Body of pancreas (tissue), 4 donors: Measurements from ENCODE around the gene ACADSB. TPM values are rescaled to one million over a fixed set of nuclear protein-coding genes. Genes with fewer than 3 reads are reported as not detected.

Source experiments
- ATAC-seq: fragments of 150-250 bp; one replicate; pipeline ENCODE4 v1.9.1; 2016
- DNase-seq, 4 donors: peaks; one replicate each; pipeline ENCODE4 v3.0.0-alpha.2; 2019
- H3K27ac ChIP-seq, 4 donors: fragments of 200-600 bp; sonication (generic); 1 replicate in 3 of 4; 2 replicates in 1 of 4; pipeline versions ENCODE4 v1.5.1 to v1.6.1; 2016 to 2019; ENCODE audit warnings: mild to moderate bottlenecking in 1 of 4, mixed read lengths in 1 of 4, moderate library complexity in 1 of 4
- H3K27me3 ChIP-seq, 2 donors: fragments of 200-600 bp; sonication (generic); one replicate each; pipeline ENCODE4 v1.6.0; 2016; ENCODE audit warnings: mild to moderate bottlenecking in 1 of 2
- H3K36me3 ChIP-seq, 2 donors: fragments of 200-600 bp; sonication (generic); replicated peaks in 1 of 2; 2 replicates each; pipeline ENCODE4 v1.5.1; 2016; ENCODE audit warnings: low read depth in 2 of 2; ENCODE audit not compliant: insufficient read depth in 1 of 2
- H3K4me1 ChIP-seq: fragments of 200-600 bp; sonication (generic); one replicate; pipeline ENCODE4 v1.6.0; 2016
- H3K4me3 ChIP-seq, 2 donors: fragments of 200-600 bp; sonication (generic); 1 replicate in 1 of 2; 2 replicates in 1 of 2; pipeline ENCODE4 v1.5.1; 2016 to 2019
- H3K9me3 ChIP-seq, 3 donors: fragments of 200-600 bp; sonication (generic); 1 replicate in 2 of 3; 2 replicates in 1 of 3; pipeline ENCODE4 v1.5.1; 2016
- POLR2A ChIP-seq, 3 donors: fragments of 450-650 bp; IDR thresholded peaks; one replicate each; pipeline ENCODE4 v1.6.1; 2016; ENCODE audit warnings: antibody characterized with exemption in 3 of 3, mild to moderate bottlenecking in 2 of 3
- WGBS, 2 donors: methylation state at CpG; one replicate each; pipeline ENCODE4 v1.1.5; 2017; 5-methylcytosine and 5-hydroxymethylcytosine counted together
- intact Hi-C: fragments of 100-400 bp; cut with DNase I; formaldehyde crosslinking; loops from one replicate; pipeline ENCODE4 v1.15.1; 2023
- total RNA-seq, 2 donors: library from RNA; depleted of rRNA; stranded (reverse); fragments of >200 nt; gene quantifications; one replicate each; pipeline ENCODE4 v1.1.0, GENCODE V29; 2016
- TF ChIP-seq, protein P1 (sequence below), 7 experiments: fragments of 450-650 bp in 4 of 7; fragments of 200-600 bp in 3 of 7; sonication (generic) in 3 of 7; IDR thresholded peaks; one replicate each; pipeline ENCODE4 v1.5.1; 2016 to 2019; ENCODE audit warnings: antibody characterized with exemption in 7 of 7

Gene ACADSB
- total RNA-seq, 2 donors from 2014 or later = 13.8 to 21.8 TPM

DNA sequence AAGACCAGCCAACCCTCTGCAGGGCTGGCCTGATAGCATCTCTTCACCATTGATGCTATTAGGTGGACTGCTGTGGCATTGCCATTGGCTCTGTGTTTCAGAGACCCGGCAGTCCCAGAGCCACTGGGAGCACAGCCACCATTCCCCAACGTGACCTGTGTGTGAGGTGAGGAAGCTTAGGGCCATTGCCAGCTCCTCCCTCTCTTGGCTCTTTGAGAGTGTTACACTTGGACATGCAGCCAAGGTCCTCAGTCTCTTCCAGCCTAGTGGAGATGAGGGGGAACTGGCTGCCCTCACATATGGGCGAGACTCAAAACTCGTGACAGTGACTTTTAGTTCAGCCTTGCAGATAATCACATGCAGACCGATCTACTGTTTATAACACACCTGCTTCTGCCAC is 87.6 kb downstream of the ACADSB start:
- intact Hi-C loops = no loop called here
- Histone ChIP-seq H3K4me3 (no peak overlapping the region), H3K9me3 (no peaks in the 10 kb centered on the region), H3K4me1 (no peaks in the 10 kb centered on the region), H3K27ac (no peak overlapping the region), H3K27me3 (peaks cover 0 to 7% of the 10 kb centered on the region in 2 donors), H3K36me3 (no peaks in the 10 kb centered on the region)
- WGBS, 2 donors = 60 to 68% methylated on average over 4 to 5 of the region's 5 CpGs
- DNase-seq = no peak
- TF ChIP-seq, protein P1, sequence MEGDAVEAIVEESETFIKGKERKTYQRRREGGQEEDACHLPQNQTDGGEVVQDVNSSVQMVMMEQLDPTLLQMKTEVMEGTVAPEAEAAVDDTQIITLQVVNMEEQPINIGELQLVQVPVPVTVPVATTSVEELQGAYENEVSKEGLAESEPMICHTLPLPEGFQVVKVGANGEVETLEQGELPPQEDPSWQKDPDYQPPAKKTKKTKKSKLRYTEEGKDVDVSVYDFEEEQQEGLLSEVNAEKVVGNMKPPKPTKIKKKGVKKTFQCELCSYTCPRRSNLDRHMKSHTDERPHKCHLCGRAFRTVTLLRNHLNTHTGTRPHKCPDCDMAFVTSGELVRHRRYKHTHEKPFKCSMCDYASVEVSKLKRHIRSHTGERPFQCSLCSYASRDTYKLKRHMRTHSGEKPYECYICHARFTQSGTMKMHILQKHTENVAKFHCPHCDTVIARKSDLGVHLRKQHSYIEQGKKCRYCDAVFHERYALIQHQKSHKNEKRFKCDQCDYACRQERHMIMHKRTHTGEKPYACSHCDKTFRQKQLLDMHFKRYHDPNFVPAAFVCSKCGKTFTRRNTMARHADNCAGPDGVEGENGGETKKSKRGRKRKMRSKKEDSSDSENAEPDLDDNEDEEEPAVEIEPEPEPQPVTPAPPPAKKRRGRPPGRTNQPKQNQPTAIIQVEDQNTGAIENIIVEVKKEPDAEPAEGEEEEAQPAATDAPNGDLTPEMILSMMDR (IDR thresholded peaks at IDR 0.05) = no peak
- no peak for TF ChIP-seq POLR2A (IDR thresholded peaks at IDR 0.05)
- ATAC-seq = no peak

DNA sequence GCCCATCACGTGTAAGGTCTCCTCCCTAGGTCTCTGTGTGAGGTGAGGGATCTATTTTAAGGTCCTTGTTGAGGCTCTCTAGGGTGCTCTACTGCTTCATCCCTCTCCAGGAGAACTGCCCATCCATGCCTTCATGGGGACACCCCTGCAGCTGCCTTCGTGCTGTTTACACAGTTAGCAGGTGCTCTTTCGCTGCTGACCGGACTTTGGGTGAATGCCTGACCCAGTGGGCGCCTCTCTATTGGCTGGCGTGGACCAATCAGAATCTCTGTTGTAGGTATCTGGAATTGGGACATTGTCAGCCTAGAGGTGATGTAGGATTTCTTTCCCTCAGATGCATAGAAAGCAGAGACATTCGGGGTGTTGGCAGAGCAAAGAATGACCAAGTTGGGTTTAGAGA is 88.2 kb downstream of the ACADSB start:
- WGBS, 2 donors = 56 to 62% methylated on average over 7 of the region's 7 CpGs
- no peak for ATAC-seq
- Histone ChIP-seq H3K36me3 (no peaks in the 10 kb centered on the region), H3K4me1 (no peaks in the 10 kb centered on the region), H3K27me3 (peaks cover 0 to 7% of the 10 kb centered on the region in 2 donors), H3K27ac (no peak overlapping the region), H3K9me3 (no peaks in the 10 kb centered on the region), H3K4me3 (no peak overlapping the region)
- intact Hi-C loops = no loop called here
- no peak for TF ChIP-seq POLR2A (IDR thresholded peaks at IDR 0.05)
- TF ChIP-seq, protein P1 (IDR thresholded peaks at IDR 0.05) = no peak
- no peak for DNase-seq

DNA sequence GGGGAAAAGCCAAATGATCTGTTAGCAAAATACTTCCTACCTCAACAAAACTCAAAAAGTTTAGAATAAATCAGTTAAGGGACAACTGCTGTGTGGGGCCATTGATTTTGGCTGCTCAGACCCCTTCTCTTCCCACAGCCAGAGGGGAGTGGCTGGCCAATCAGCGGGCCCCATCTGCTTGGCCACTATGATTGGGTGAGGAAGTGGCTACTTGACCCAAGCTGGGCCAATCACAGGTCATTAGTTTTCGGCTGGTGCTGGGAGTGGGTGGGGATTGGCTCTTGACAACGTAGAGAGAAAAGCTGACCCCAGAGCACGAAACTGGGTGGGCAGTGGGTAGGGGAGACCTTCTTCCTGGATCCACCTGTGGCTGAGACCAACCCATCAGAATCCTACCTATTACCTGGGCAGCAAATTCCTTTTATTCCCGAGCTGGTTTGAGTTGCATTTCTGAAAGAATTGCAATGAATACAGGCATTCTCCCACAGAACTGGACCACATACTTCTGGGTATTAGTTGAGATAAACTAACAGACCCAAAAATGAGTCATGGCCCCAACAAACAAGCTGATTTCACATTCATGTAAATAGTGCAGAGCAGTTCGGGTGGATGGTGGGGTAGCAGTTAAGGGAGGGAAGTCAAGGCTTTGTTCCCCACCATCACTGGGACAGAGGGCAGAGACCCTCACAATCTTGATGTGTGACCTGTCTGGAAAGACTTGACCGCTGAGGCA is 91.4 kb downstream of the ACADSB start:
- H3K27me3 ChIP-seq = peaks cover 0 to 7% of the 10 kb centered on the region in 2 donors
- H3K27ac ChIP-seq = no peak overlapping the region
- TF ChIP-seq POLR2A (IDR thresholded peaks at IDR 0.05) = no peak
- TF ChIP-seq, protein P1 (IDR thresholded peaks at IDR 0.05) = no peak
- no peak overlapping the region for H3K4me3 ChIP-seq
- H3K9me3 ChIP-seq = no peaks in the 10 kb centered on the region
- DNase-seq (no peak), ATAC-seq (no peak)
- H3K36me3 ChIP-seq = no peaks in the 10 kb centered on the region
- intact Hi-C loops = no loop called here
- H3K4me1 ChIP-seq = no peaks in the 10 kb centered on the region
- 71 to 72% methylated on average over 7 of the region's 7 CpGs for WGBS, 2 donors

DNA sequence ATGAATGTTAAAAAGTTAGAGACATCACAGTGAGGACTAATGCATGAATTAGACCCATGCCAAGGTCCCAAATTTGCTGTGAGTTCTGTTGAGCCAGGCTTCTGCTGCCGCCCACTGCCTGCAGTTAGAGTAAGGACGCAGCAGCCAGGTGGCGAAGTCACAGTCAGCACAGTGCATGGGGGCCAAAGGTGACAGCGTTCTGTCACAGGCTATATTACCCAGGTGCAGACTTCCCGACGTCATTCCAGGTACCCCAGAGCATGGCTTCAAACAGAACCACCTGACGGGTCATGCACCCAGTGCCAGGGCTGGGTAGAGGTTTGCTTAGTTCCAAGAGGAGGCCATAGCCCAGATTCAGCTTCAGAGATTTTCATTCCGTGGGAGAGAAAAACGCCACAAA is 93.1 kb downstream of the ACADSB start:
- Histone ChIP-seq H3K27ac (no peak overlapping the region), H3K9me3 (no peaks in the 10 kb centered on the region), H3K4me1 (no peaks in the 10 kb centered on the region), H3K36me3 (no peaks in the 10 kb centered on the region), H3K27me3 (peaks cover 0 to under 1% of the 10 kb centered on the region in 2 donors), H3K4me3 (no peak overlapping the region)
- 22 to 27% methylated on average over 8 to 9 of the region's 9 CpGs for WGBS, 2 donors
- ATAC-seq = no peak
- peak in 1 of 4 donors; percentile 11 for DNase-seq
- TF ChIP-seq, protein P1 (IDR thresholded peaks at IDR 0.05) = peak in 1 of 7 experiments; percentile 8
- TF ChIP-seq POLR2A (IDR thresholded peaks at IDR 0.05) = no peak
- intact Hi-C loops = no loop called here

DNA sequence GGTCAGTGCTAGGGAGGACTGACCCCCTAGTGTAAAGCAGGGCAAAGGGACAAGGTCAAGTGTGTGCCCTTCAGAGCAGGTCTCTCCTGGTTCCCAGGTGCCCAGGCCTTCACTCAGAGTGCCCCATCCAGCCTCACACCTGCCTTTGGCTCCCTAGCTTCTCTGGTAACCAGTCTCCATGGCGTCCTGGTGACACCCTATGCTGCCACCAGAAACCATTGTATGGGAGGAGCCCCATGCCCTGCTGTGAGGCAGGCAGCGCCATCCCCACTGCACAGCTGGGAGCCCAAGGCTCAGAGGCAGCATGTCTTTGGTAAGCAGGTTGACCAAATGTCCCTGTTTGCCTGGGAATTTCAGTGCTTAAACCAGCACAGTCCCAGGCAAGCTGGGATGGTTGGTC is 93.9 kb downstream of the ACADSB start:
- no peaks in the 10 kb centered on the region for H3K4me1 ChIP-seq
- ATAC-seq (no peak), DNase-seq (no peak)
- H3K4me3 ChIP-seq = no peak overlapping the region
- H3K27me3 ChIP-seq = no peaks in the 10 kb centered on the region
- H3K9me3 ChIP-seq = no peaks in the 10 kb centered on the region
- no peaks in the 10 kb centered on the region for H3K36me3 ChIP-seq
- TF ChIP-seq POLR2A (IDR thresholded peaks at IDR 0.05) = no peak
- TF ChIP-seq, protein P1 (IDR thresholded peaks at IDR 0.05) = no peak
- no peak overlapping the region for H3K27ac ChIP-seq
- WGBS, 2 donors = 59% methylated on average over 2 of the region's 2 CpGs; no CpG with 5 or more reads in 1 of the 2 donors
- intact Hi-C loops = no loop called here
